ENCODE data around the gene FZD10. TPM values are rescaled to one million over a fixed set of nuclear protein-coding genes. Genes with fewer than 3 reads are reported as not detected.

Gene FZD10
- total and polyA plus RNA-seq, 2 of the 4 experiments (the other 2 are of a cell fraction), result not detected

- Histone ChIP-seq H3K27ac (ENCODE audit: insufficient read depth, low read length) (no peak overlapping the region), H3K56ac (ENCODE audit: extremely low read depth, insufficient read depth, low read length) (no peak overlapping the region), H3K79me1 (ENCODE audit: low read depth in 1 of 2, low read length in 2 of 2) (no peaks in the 10 kb centered on the region), H3K4ac (ENCODE audit: low read depth, low read length) (no peak overlapping the region), H3K4me3 (ENCODE audit: insufficient read depth, low read depth, low read length) (no peak overlapping the region), H2AFZ (replicated peaks; ENCODE audit: low read length, poor library complexity) (no peak overlapping the region), H4K8ac (ENCODE audit: low read depth in 2 of 2, low read length in 2 of 2) (no peak overlapping the region), H2BK5ac (ENCODE audit: low read depth, low read length, poor library complexity, severe bottlenecking) (no peak overlapping the region), H4K91ac (ENCODE audit: insufficient read depth, low read depth, low read length) (no peak overlapping the region), H3K14ac (replicated peaks; ENCODE audit: low read depth, low read length) (no peak overlapping the region), H4K20me1 (ENCODE audit: insufficient read depth, low read length) (no peaks in the 10 kb centered on the region), H3K27me3 (ENCODE audit: control insufficient read depth, insufficient read depth, low read length) (no peaks in the 10 kb centered on the region), H4K5ac (ENCODE audit: low read depth, low read length) (no peak overlapping the region), H2BK20ac (ENCODE audit: low read depth, low read length) (no peak overlapping the region), H2AK9ac (replicated peaks; ENCODE audit: low read depth, low read length, poor library complexity) (no peak overlapping the region), H3K4me2 (ENCODE audit: low read depth, low read length) (no peak overlapping the region), H3K18ac (ENCODE audit: low read depth, low read length) (no peak overlapping the region), H2BK15ac (ENCODE audit: low read depth, low read length) (no peak overlapping the region), H3K4me1 (ENCODE audit: control insufficient read depth, insufficient read depth, low read length) (no peaks in the 10 kb centered on the region), H3K9me3 (ENCODE audit: control insufficient read depth, insufficient read depth, low read length) (peaks cover 66% of the 10 kb centered on the region), H3K9me1 (ENCODE audit: insufficient read depth, low read length) (no peaks in the 10 kb centered on the region), H3K9ac (ENCODE audit: low read depth, low read length) (no peak overlapping the region), H3K23ac (ENCODE audit: low read depth, low read length) (no peak overlapping the region), H2BK120ac (ENCODE audit: low read depth, low read length) (no peak overlapping the region), H2AK5ac (ENCODE audit: low read depth, low read length) (no peak overlapping the region), H3K36me3 (ENCODE audit: control insufficient read depth, insufficient read depth, low read length) (no peaks in the 10 kb centered on the region)
- POLR2A ChIA-PET (ENCODE audit: unreplicated experiment), result no interaction called here
- TF ChIP-seq NFE2L2 (IDR thresholded peaks at IDR 0.05; ENCODE audit: low read depth, low read length) (no peak), MAFK (IDR thresholded peaks at IDR 0.05; ENCODE audit: low read depth, low read length) (no peak), RAD21 (IDR thresholded peaks at IDR 0.05; ENCODE audit: low read length) (no peak), ELK1 (IDR thresholded peaks at IDR 0.05; ENCODE audit: borderline replicate concordance, low read depth, low read length) (no peak), SMC3 (IDR thresholded peaks at IDR 0.05; ENCODE audit: low read depth, low read length) (no peak), BHLHE40 (IDR thresholded peaks at IDR 0.05; ENCODE audit: low read depth, low read length) (no peak), FOS (IDR thresholded peaks at IDR 0.05; ENCODE audit: low read depth, low read length) (no peak), MXI1 (IDR thresholded peaks at IDR 0.05; ENCODE audit: borderline replicate concordance, low read depth, low read length) (no peak), CHD1 (IDR thresholded peaks at IDR 0.05; ENCODE audit: low read depth, low read length) (no peak), USF2 (IDR thresholded peaks at IDR 0.05; ENCODE audit: low read depth, low read length) (no peak)
- TF ChIP-seq, protein P1, sequence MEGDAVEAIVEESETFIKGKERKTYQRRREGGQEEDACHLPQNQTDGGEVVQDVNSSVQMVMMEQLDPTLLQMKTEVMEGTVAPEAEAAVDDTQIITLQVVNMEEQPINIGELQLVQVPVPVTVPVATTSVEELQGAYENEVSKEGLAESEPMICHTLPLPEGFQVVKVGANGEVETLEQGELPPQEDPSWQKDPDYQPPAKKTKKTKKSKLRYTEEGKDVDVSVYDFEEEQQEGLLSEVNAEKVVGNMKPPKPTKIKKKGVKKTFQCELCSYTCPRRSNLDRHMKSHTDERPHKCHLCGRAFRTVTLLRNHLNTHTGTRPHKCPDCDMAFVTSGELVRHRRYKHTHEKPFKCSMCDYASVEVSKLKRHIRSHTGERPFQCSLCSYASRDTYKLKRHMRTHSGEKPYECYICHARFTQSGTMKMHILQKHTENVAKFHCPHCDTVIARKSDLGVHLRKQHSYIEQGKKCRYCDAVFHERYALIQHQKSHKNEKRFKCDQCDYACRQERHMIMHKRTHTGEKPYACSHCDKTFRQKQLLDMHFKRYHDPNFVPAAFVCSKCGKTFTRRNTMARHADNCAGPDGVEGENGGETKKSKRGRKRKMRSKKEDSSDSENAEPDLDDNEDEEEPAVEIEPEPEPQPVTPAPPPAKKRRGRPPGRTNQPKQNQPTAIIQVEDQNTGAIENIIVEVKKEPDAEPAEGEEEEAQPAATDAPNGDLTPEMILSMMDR (conservative IDR thresholded peaks at IDR 0.05; ENCODE audit: low read depth, low read length), result no peak
- WGBS, 2 experiments (ENCODE audit: extremely low coverage in 2 of 2, insufficient read length in 1 of 2), result 70% methylated on average over 10 of the region's 20 CpGs; no CpG with 5 or more reads in 1 of the 2 experiments
- no peak for DNase-seq
- ATAC-seq (ENCODE audit: low read depth), result no peak
- CTCF ChIA-PET, result no interaction called here
- in situ Hi-C loops (cut with MboI; ENCODE audit: low sequenced_read_pairs), result no loop called here
- intact Hi-C loops (cut with micrococcal nuclease), result no loop called here
- dilution Hi-C loops (cut with HindIII; ENCODE audit: low sequenced_read_pairs, unreplicated experiment), result no loop called here
- no TSS peak for BruUV-seq (replicated peaks)
Measured at GRCh38 chr12:130138478-130138877, 23.8 kb upstream of the FZD10 start.

All from IMR-90 (cell line).